Natural killer cell (primary cell): Measurements from ENCODE around the gene ENDOV. TPM values are rescaled to one million over a fixed set of nuclear protein-coding genes. Genes with fewer than 3 reads are reported as not detected.
A peak's percentile ranks its signal among the peaks of the same experiment; 100 is the strongest.

ENCODE experiments used
- ATAC-seq, 3 donors: fragments of 150-1000 bp in 2 of 3; fragments of 200-7000 bp in 1 of 3; cut with Tn5 transposase; 1 replicate in 1 of 3; 2 replicates in 2 of 3; pipeline ENCODE4 v1.10.0; 2021; ENCODE audit warnings: mild to moderate bottlenecking in 2 of 3, moderate library complexity in 2 of 3
- DNase-seq, 2 donors: peaks; one replicate each; pipeline versions ENCODE4 v3.0.0 to v3.0.0-alpha.2; 2013 to 2021; ENCODE audit warnings: mixed read lengths in 1 of 2
- H3K27ac ChIP-seq: one replicate; pipeline ENCODE4 v1.5.1; 2013; ENCODE audit warnings: mild to moderate bottlenecking, low read length
- H3K27me3 ChIP-seq: one replicate; pipeline ENCODE4 v1.6.1; 2013; ENCODE audit warnings: low read length; ENCODE audit not compliant: control insufficient read depth, insufficient read depth
- H3K36me3 ChIP-seq: one replicate; pipeline ENCODE4 v1.6.1; 2013; ENCODE audit warnings: low read length; ENCODE audit not compliant: control insufficient read depth, insufficient read depth
- H3K4me1 ChIP-seq: one replicate; pipeline ENCODE4 v1.6.1; 2013; ENCODE audit warnings: low read length; ENCODE audit not compliant: control insufficient read depth, insufficient read depth
- H3K4me3 ChIP-seq: one replicate; pipeline ENCODE4 v1.5.1; 2013; ENCODE audit warnings: low read length
- H3K9me3 ChIP-seq: one replicate; pipeline ENCODE4 v1.6.1; 2013; ENCODE audit warnings: low read length; ENCODE audit not compliant: control insufficient read depth, insufficient read depth
- H3K27ac Mint-ChIP-seq, 2 donors: one replicate each; pipeline ENCODE4 v1.8.0; 2022; ENCODE audit warnings: mild to moderate bottlenecking in 2 of 2, mixed read lengths in 2 of 2, moderate library complexity in 1 of 2
- H3K27me3 Mint-ChIP-seq, 2 donors: one replicate each; pipeline ENCODE4 v1.8.0; 2022; ENCODE audit warnings: low read depth in 2 of 2, mixed read lengths in 2 of 2
- H3K36me3 Mint-ChIP-seq: one replicate; pipeline ENCODE4 v1.8.0; 2022; ENCODE audit warnings: mixed read lengths
- H3K4me1 Mint-ChIP-seq, 2 donors: one replicate each; pipeline ENCODE4 v1.8.0; 2022; ENCODE audit warnings: mixed read lengths in 2 of 2
- H3K4me3 Mint-ChIP-seq: one replicate; pipeline ENCODE4 v1.8.0; 2022; ENCODE audit warnings: mild to moderate bottlenecking, moderate library complexity, mixed read lengths
- H3K9me3 Mint-ChIP-seq, 2 donors: one replicate each; pipeline ENCODE4 v1.8.0; 2022; ENCODE audit warnings: mixed read lengths in 2 of 2
- CTCF ChIP-seq: fragments of 200-600 bp; IDR thresholded peaks from one replicate; pipeline ENCODE4 v1.8.0; 2022; ENCODE audit warnings: antibody characterized with exemption
- WGBS: methylation state at CpG from one replicate; pipeline ENCODE4 v1.1.7; 2013; ENCODE audit warnings: missing lambda C conversion rate; ENCODE audit not compliant: insufficient coverage; 5-methylcytosine and 5-hydroxymethylcytosine counted together
- intact Hi-C: fragments of 100-400 bp; cut with micrococcal nuclease; formaldehyde crosslinking; loops from one replicate; pipeline ENCODE4 v1.14.2; 2022
- total RNA-seq, 4 donors: library from RNA; stranded (reverse); fragments of 120-200 nt in 1 of 4; gene quantifications; one replicate each; pipeline versions ENCODE4 v1.2.3 to v1.2.4, GENCODE V29; 2013 to 2022

Gene ENDOV
- total RNA-seq, 3 donors from 2014 or later (not counting 1 experiment from before 2014, with no cell fraction given): 17.7 to 24.9 (median 18.8) TPM

GRCh38 chr17:80374039-80374731, 40.8 kb upstream of the ENDOV start:
- Mint-ChIP-seq H3K36me3 (peaks cover 8% of the 10 kb centered on the region), H3K4me3 (no peak overlapping the region), H3K27me3 (no peaks in the 10 kb centered on the region), H3K4me1 (no peaks in the 10 kb centered on the region), H3K9me3 (no peaks in the 10 kb centered on the region), H3K27ac (peak overlapping the region in 1 of 2 donors; percentile 26)
- no peak for ATAC-seq
- Histone ChIP-seq H3K4me3 (no peak overlapping the region), H3K27ac (no peak overlapping the region), H3K27me3 (no peaks in the 10 kb centered on the region), H3K9me3 (no peaks in the 10 kb centered on the region), H3K4me1 (no peaks in the 10 kb centered on the region), H3K36me3 (peaks cover 97% of the 10 kb centered on the region)
- TF ChIP-seq CTCF: no peak
- WGBS: 96% methylated on average over 22 of the region's 22 CpGs
- intact Hi-C loops: no loop called here
- no peak for DNase-seq

GRCh38 chr17:80374732-80375585, 40.0 kb upstream of the ENDOV start:
- no peak for DNase-seq
- WGBS: 93% methylated on average over 14 of the region's 14 CpGs
- no peaks in the 10 kb centered on the region for H3K27me3 ChIP-seq
- TF ChIP-seq CTCF: no peak
- peaks cover 97% of the 10 kb centered on the region for H3K36me3 ChIP-seq
- no peak overlapping the region for H3K27ac ChIP-seq
- no peaks in the 10 kb centered on the region for H3K9me3 ChIP-seq
- no peak for ATAC-seq
- peaks cover 8% of the 10 kb centered on the region for H3K36me3 Mint-ChIP-seq
- H3K4me3 ChIP-seq: no peak overlapping the region
- H3K4me1 Mint-ChIP-seq: no peaks in the 10 kb centered on the region
- intact Hi-C loops: no loop called here
- no peaks in the 10 kb centered on the region for H3K4me1 ChIP-seq
- no peak overlapping the region for H3K4me3 Mint-ChIP-seq
- no peaks in the 10 kb centered on the region for H3K27me3 Mint-ChIP-seq
- H3K27ac Mint-ChIP-seq: peak overlapping the region in 1 of 2 donors; percentile 26
- no peaks in the 10 kb centered on the region for H3K9me3 Mint-ChIP-seq

GRCh38 chr17:80376531-80376930, 38.4 kb upstream of the ENDOV start:
- WGBS: over 99% methylated on average over 4 of the region's 4 CpGs
- Mint-ChIP-seq H3K9me3 (no peaks in the 10 kb centered on the region), H3K4me1 (no peaks in the 10 kb centered on the region), H3K4me3 (no peak overlapping the region), H3K27me3 (no peaks in the 10 kb centered on the region), H3K27ac (peak overlapping the region; percentile 11 to 16), H3K36me3 (peaks cover 15% of the 10 kb centered on the region)
- Histone ChIP-seq H3K9me3 (no peaks in the 10 kb centered on the region), H3K36me3 (peaks cover 97% of the 10 kb centered on the region), H3K27me3 (no peaks in the 10 kb centered on the region), H3K4me1 (no peaks in the 10 kb centered on the region), H3K4me3 (no peak overlapping the region), H3K27ac (no peak overlapping the region)
- no peak for TF ChIP-seq CTCF
- ATAC-seq (no peak), DNase-seq (no peak)
- intact Hi-C loops: no loop called here
